Measurements from ENCODE around the gene THBS3. TPM values are rescaled to one million over a fixed set of nuclear protein-coding genes. Genes with fewer than 3 reads are reported as not detected.
"Not testable (repeated sequence)": the region's sequence is repeated elsewhere in the genome, so short reads cannot be mapped to it uniquely, and the experiment has no call there.

The THBS3 gene
- total RNA-seq, 1 donor, result 66.6 TPM

- Histone ChIP-seq H3K79me2 (ENCODE audit: insufficient read depth, low read length) (peaks cover 15% of the 10 kb centered on the region), H3K9me3 (ENCODE audit: low read depth, low read length) (no peaks in the 10 kb centered on the region), H3K4me2 (ENCODE audit: insufficient read depth, low read length) (peak overlapping the region; percentile 37), H3K4me3 (ENCODE audit: insufficient read depth, low read length) (no peak overlapping the region), H3K36me3 (ENCODE audit: insufficient read depth, low read length) (peaks cover 26% of the 10 kb centered on the region), H3K27ac (ENCODE audit: low read depth, low read length) (no peak overlapping the region), H3K4me1 (ENCODE audit: insufficient read depth, low read length) (peaks cover 11% of the 10 kb centered on the region), H3K27me3 (ENCODE audit: insufficient read depth, low read length) (peaks cover 11% of the 10 kb centered on the region), H2AFZ (ENCODE audit: low read length) (peak overlapping the region; percentile 9), H4K20me1 (ENCODE audit: insufficient read depth, low read length) (peaks cover 14% of the 10 kb centered on the region)
- DNase-seq (ENCODE audit: insufficient read length, low spot score, missing footprints), result peak; percentile 94
- peak; percentile 95 for TF ChIP-seq CTCF (IDR thresholded peaks at IDR 0.05; ENCODE audit: extremely low read depth, low read depth, low read length)
Measured at GRCh38 chr1:155167166-155168104, 40.3 kb downstream of the THBS3 start.

DNA sequence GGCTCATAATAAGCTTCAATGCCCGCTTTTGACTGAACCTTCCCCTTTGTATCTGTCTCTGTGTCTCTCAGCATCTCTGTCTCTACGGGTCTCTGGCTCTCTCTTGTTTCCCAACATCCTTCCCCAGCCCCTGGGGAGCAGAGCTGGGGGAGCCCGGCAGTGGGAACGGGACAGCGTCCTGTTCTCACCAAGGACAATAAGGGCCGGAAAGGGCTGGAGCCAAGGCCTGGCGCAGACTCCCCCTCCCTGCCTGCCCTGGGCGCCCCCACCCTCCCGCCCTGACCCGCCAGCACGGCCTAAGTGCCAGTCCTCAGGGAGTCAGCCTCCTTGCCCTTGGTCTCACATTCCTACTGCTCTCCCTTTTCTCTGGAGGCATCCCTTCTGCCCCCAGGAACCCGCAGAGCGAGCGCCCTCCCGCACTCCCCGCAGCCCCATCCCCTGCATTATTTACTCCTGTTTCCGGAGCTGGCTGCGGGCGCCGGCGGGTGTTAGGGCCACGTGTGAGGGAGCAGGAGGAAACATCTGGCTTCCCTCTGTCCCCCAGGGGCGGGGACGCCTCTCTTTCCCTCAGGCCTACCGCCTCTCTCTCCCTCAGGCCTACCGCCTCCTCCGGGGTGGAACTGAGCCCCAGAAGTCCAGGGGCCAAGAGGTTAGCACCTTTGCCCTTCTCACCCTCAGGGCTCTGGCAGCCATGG lies 41.1 kb downstream of the THBS3 start:
- Histone ChIP-seq H3K27me3 (ENCODE audit: insufficient read depth, low read length) (peaks cover 11% of the 10 kb centered on the region), H3K27ac (ENCODE audit: low read depth, low read length) (no peak overlapping the region), H3K4me3 (ENCODE audit: insufficient read depth, low read length) (no peak overlapping the region), H3K36me3 (ENCODE audit: insufficient read depth, low read length) (peaks cover 26% of the 10 kb centered on the region), H3K9me3 (ENCODE audit: low read depth, low read length) (no peaks in the 10 kb centered on the region), H4K20me1 (ENCODE audit: insufficient read depth, low read length) (peaks cover 14% of the 10 kb centered on the region), H2AFZ (ENCODE audit: low read length) (no peak overlapping the region), H3K4me2 (ENCODE audit: insufficient read depth, low read length) (no peak overlapping the region), H3K4me1 (ENCODE audit: insufficient read depth, low read length) (peaks cover 4% of the 10 kb centered on the region), H3K79me2 (ENCODE audit: insufficient read depth, low read length) (peaks cover 7% of the 10 kb centered on the region)
- no peak for TF ChIP-seq CTCF (IDR thresholded peaks at IDR 0.05; ENCODE audit: extremely low read depth, low read depth, low read length)
- peak; percentile 62 for DNase-seq (ENCODE audit: insufficient read length, low spot score, missing footprints)

GRCh38 chr1:155166051-155166470 lies 41.6 kb downstream of the THBS3 start:
- Histone ChIP-seq H3K79me2 (ENCODE audit: insufficient read depth, low read length) (peaks cover 4% of the 10 kb centered on the region), H3K4me2 (ENCODE audit: insufficient read depth, low read length) (no peak overlapping the region), H3K27me3 (ENCODE audit: insufficient read depth, low read length) (peaks cover 11% of the 10 kb centered on the region), H2AFZ (ENCODE audit: low read length) (no peak overlapping the region), H4K20me1 (ENCODE audit: insufficient read depth, low read length) (peaks cover 14% of the 10 kb centered on the region), H3K9me3 (ENCODE audit: low read depth, low read length) (no peaks in the 10 kb centered on the region), H3K27ac (ENCODE audit: low read depth, low read length) (no peak overlapping the region), H3K36me3 (ENCODE audit: insufficient read depth, low read length) (peaks cover 26% of the 10 kb centered on the region), H3K4me3 (ENCODE audit: insufficient read depth, low read length) (no peak overlapping the region), H3K4me1 (ENCODE audit: insufficient read depth, low read length) (peaks cover 4% of the 10 kb centered on the region)
- no peak for TF ChIP-seq CTCF (IDR thresholded peaks at IDR 0.05; ENCODE audit: extremely low read depth, low read depth, low read length)
- no peak for DNase-seq (ENCODE audit: insufficient read length, low spot score, missing footprints)

GRCh38 chr1:155164625-155165024 lies 43.1 kb downstream of the THBS3 start:
- H3K27ac ChIP-seq (ENCODE audit: low read depth, low read length); H3K4me1 ChIP-seq (ENCODE audit: insufficient read depth, low read length); H3K9me3 ChIP-seq (ENCODE audit: low read depth, low read length); H3K4me2 ChIP-seq (ENCODE audit: insufficient read depth, low read length); DNase-seq (ENCODE audit: insufficient read length, low spot score, missing footprints); H2AFZ ChIP-seq (ENCODE audit: low read length); H3K4me3 ChIP-seq (ENCODE audit: insufficient read depth, low read length); H3K79me2 ChIP-seq (ENCODE audit: insufficient read depth, low read length): not testable (repeated sequence)
- Histone ChIP-seq H4K20me1 (ENCODE audit: insufficient read depth, low read length) (peaks cover 10% of the 10 kb centered on the region), H3K36me3 (ENCODE audit: insufficient read depth, low read length) (peaks cover 13% of the 10 kb centered on the region), H3K27me3 (ENCODE audit: insufficient read depth, low read length) (peaks cover 11% of the 10 kb centered on the region)

DNA sequence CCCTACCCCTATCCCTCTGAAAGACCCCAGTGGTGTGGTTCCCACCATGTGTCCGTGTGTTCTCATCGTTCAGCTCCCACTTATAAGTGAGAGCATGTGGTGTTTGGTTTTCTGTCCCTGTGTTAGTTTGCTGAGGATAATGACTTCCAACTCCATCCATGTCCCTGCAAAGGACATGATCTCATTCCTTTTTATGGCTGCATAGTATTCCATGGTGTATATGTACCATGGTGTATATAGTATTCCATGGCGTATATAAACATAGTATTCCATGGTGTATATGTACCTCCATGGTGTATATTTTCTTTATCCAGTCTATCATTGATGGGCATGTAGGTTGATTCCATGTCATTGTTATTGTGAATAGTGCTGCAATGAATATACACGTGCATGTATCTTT lies 43.9 kb downstream of the THBS3 start:
- not testable (repeated sequence) for H4K20me1 ChIP-seq (ENCODE audit: insufficient read depth, low read length); H3K9me3 ChIP-seq (ENCODE audit: low read depth, low read length); H3K36me3 ChIP-seq (ENCODE audit: insufficient read depth, low read length); H3K27ac ChIP-seq (ENCODE audit: low read depth, low read length); H3K4me1 ChIP-seq (ENCODE audit: insufficient read depth, low read length); H3K4me2 ChIP-seq (ENCODE audit: insufficient read depth, low read length); DNase-seq (ENCODE audit: insufficient read length, low spot score, missing footprints); H3K79me2 ChIP-seq (ENCODE audit: insufficient read depth, low read length); H3K4me3 ChIP-seq (ENCODE audit: insufficient read depth, low read length); H2AFZ ChIP-seq (ENCODE audit: low read length)
- H3K27me3 ChIP-seq (ENCODE audit: insufficient read depth, low read length), result peaks cover 11% of the 10 kb centered on the region

GRCh38 chr1:155162631-155163030 lies 45.1 kb downstream of the THBS3 start:
- not testable (repeated sequence) for H3K27ac ChIP-seq (ENCODE audit: low read depth, low read length); DNase-seq (ENCODE audit: insufficient read length, low spot score, missing footprints); H3K9me3 ChIP-seq (ENCODE audit: low read depth, low read length); H3K4me1 ChIP-seq (ENCODE audit: insufficient read depth, low read length); H4K20me1 ChIP-seq (ENCODE audit: insufficient read depth, low read length); H3K79me2 ChIP-seq (ENCODE audit: insufficient read depth, low read length); H3K4me3 ChIP-seq (ENCODE audit: insufficient read depth, low read length); H3K36me3 ChIP-seq (ENCODE audit: insufficient read depth, low read length); H2AFZ ChIP-seq (ENCODE audit: low read length); H3K4me2 ChIP-seq (ENCODE audit: insufficient read depth, low read length)
- peaks cover 11% of the 10 kb centered on the region for H3K27me3 ChIP-seq (ENCODE audit: insufficient read depth, low read length)
